G401.6 (cell line): ENCODE measurements around the gene KRT8.

Experiments used
- FAIRE-seq: peaks from 2 replicates; lab custom pipeline; 2012; peaks lifted over from hg19 to GRCh38; lab: Jason Lieb, UNC

The KRT8 gene

GRCh38 chr12:52847335-52848102 lies 57.4 kb downstream of the KRT8 start:
- no peak for FAIRE-seq
